GM19455 (cell line): ENCODE results near the gene NAT8.
"Not testable (repeated sequence)": the region's sequence is repeated elsewhere in the genome, so short reads cannot be mapped to it uniquely, and the experiment has no call there.

ENCODE experiments used
- ATAC-seq: cut with Tn5 transposase; IDR thresholded peaks from one replicate; pipeline ENCODE4 v1.9.1; 2021; ENCODE audit not compliant: unreplicated experiment

The NAT8 gene

DNA sequence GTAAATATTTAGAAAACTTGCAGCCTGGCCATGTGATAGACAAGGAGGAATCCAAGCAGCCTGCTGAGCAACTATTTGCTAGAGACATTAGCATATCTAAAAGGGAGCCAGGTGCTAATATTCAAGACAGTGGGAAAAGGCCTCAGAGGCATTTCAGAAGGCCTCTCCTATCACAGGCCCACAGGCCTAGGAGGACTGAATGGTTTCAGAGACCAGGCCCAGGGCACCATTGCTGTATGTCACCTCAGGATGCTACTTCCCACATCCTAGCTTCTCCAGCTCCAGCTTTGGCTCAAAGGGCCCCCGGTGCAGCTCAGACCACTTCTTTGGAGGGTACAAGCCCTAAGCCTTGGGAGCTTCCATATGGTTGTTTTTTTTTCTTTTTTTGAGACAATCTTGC lies 3.8 kb downstream of the NAT8 start:
- no peak for ATAC-seq

DNA sequence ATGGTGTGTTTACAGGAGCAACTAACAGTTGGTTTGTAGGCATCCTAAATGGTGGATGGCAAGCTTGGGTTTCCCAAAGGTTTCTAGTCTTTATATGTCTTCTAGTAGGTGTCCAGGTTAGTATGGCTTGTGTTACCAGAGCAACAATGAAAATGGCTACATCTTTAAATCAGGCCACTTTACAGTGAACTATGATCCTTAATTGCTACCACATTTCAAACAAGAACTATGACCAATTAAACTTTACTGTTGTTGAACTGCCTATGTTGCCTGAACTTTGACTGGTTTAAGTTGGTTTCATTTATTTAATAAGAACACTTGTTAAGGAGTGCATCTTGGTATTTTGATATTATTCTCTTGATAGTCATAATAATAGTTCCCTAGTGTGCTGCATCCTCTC lies 5.2 kb downstream of the NAT8 start:
- not testable (repeated sequence) for ATAC-seq

DNA sequence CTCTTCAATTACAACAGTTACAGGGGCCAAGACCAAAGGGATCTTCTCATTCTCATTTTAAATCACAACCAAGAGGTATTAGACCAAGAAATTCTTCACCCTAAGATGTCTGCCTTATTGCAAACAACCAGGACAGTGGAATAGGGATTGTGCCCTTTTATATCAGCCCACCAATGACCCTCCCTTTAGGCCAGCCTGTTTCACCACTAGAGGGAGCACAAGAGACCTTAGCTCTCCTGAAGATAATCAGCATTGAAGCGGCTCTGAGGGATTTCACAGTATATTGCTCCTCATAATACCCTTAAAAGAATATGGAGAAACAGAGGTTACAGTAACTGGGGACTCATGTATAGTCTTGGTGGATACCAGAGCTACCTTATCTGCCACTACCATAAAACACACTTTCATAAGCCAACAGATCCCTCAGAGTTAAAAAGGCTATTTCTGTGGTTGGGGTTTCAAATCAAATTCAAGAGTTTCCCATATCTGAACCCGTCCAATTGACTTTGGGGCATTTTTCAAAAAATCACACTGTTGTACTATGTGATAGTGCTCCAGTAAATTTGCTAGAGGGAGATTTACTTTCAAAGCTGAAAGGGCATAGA lies 11.5 kb downstream of the NAT8 start:
- ATAC-seq: not testable (repeated sequence)

DNA sequence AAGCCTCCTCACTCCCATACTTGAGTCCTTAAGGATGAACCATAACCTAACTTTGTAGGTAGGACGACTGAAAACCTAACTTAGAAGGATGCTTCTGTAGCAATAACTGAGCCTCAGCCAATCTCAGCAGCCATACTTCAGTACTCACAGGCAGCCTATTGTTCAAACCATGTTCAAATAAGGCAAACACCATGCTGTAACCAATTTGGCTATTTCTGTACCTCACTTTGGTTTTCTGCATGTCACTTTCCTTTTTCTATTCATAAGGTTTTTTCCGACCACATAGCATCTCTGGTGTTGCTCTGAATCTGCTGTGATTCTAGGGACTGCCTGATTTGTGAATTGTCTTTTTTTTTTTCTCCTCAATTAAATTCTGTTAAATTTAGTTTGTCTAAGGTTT lies 13.7 kb downstream of the NAT8 start:
- not testable (repeated sequence) for ATAC-seq

DNA sequence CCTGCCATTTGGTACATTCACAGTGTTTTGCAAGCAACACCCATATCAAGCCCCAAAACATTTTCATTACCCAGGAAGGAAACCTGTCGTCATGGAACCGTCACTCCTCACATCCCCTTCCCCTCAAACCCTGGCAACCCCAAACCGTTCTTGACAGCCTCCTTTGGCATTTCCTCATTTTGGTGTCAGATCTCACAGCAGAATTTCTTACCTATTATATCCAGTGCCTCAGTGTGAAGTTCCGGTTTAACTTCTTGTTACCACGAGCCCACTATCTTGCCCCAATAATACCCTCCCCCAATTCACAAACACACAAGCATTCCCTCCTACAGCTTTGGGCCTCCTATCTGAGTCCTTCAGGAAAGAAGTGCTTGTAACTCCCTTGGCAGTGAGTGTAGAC lies 16.0 kb downstream of the NAT8 start:
- not testable (repeated sequence) for ATAC-seq

DNA sequence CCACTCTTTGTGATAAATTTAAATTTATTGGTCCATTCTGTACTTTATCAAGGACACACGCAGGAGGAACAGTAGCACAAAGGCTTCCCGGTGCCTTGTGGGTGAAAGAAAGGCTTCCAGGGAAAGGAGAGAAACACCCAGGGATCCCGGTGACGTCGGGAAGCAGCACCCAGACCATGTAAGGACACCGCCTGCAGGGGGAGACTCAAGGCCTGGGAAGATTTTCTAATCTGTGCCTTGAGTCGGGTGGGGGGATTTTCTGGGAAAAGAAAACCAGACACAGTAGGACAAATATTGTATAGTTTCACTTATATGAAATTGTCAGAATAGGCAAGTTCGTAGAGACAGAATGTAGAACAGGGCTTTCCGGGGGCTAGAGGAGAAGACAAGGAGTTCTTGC lies 17.6 kb downstream of the NAT8 start:
- ATAC-seq: not testable (repeated sequence)

DNA sequence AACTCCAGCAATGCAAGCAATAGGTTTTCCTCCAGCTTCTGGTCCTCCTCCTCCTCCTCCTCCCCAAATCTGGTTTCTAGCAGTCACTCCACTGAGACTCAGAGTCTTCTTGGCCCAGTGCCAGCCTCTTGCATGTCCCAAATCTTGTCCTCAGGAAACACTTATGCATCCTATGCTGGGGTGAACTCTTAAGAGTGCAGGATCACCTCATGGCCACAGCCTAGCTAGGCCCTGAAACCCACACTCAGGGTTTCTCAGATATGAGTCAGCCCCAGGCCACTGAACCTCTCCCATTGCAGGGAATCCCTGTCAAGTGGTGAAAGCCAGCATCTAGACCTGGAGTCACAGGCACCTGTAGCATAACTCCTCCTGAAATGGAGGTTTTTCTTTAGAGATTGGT lies 18.2 kb downstream of the NAT8 start:
- ATAC-seq: not testable (repeated sequence)

DNA sequence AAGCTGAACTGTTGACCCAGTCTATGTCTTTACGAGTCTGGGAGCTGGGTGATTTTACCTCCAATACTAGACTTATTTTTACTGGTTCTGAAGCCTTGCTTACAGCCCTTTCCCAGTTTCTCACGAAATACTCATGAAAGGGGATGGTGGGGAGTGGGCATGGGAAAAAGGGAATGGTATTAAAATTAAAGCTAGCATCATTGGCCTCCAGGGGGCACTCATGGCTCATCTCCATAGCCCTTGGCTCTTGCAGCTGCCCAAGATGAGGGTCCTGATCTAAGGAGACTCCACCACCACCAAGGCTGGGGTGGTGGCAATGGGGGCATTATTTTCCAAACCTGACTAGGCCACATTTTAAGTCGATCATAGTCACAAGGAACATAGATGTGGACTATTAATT lies 22.3 kb downstream of the NAT8 start:
- not testable (repeated sequence) for ATAC-seq

DNA sequence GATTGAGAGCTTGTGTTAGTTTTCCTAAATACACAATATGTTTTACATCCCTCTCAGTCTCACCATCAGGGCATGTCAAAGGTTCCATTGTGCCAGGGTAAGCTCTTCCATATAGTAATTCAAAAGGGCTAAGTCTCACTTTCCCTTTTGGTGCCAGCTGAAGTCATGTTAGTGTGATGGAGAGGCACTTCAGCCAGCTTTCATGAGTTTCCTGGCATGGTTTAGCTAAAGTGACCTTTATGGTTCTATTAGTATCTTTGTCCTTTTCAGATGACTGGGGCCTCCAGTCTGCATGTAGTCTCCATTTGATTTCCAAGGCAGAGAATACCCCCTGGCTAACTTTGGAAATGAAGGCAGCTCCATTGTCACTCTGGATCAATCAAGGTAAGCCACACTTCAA lies 27.2 kb downstream of the NAT8 start:
- no peak for ATAC-seq

DNA sequence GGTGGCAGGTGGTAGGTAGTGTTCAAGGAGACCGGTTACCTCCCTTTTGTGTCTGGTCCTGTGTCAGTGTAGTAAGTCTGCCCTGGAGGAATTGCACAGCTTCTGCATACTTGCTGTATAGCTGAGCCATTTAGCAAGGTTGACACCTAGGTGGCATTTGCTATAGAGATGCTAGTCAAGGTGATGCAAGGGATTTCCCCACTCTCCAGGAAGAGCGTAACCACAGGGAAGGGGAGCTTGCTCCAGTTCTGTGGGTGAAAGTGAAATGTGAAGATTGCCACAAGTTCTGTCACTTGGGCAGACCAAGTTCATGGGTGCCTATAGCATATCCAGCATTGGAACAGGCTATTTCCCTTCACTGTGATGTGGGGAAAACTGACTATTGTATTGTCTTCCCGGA lies 28.1 kb downstream of the NAT8 start:
- no peak for ATAC-seq

DNA sequence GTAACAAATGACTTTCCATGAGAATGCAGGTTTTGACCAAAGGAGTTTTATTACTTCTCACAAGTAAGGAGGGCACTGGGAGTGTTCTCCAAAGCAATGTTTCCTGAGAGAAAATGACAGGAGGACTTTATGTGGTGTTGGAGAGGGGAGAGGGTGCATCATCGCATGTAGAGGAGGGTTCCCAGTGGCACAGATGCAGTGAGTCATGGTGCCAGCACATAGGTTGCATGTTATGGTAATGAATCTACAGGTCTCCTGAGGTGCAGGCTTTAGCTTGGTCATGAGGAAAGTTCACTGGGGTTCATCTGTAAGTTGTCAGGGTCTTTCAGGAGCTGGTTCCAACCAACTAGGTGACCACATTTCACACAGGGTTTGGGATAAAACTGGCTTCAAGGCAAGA lies 30.4 kb downstream of the NAT8 start:
- no peak for ATAC-seq

DNA sequence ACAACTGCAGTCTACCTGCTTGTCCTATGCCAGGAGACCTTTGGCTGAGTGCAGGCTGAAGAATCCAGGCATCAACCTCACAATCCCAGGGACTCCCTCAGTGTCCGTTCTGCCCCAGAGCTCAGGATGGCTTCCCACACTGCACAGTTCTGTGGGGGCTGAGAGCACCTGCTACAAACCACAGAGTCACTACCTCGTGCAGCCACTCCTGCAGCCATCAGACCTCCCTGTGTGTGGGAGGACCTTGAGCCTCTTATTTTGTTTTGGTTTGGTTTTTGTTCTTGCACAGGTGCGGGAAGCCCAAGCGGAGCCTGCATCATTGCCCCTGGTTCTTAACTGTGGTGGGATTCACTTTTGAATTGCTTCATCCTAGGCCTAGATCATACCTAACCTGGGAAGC lies 31.0 kb downstream of the NAT8 start:
- ATAC-seq: no peak

DNA sequence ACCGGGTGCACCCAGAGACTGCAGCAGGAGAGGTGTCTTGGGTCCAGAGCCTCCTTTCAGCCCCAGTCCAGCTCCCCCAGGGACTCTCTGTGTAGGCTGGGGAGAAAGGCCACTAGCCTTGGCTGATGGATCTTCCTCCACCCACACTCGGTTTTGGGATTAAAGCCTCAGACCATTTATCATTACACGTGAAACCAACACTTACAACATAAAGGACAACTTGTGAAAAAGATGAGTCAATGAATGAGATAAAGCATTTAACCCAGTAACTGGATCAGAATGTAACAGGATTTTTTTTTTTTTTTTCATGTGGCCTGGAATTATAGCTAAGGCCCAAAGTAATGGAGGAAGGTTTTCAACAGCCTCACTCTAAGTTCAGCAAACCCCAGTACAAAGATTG lies 32.1 kb downstream of the NAT8 start:
- ATAC-seq: no peak

DNA sequence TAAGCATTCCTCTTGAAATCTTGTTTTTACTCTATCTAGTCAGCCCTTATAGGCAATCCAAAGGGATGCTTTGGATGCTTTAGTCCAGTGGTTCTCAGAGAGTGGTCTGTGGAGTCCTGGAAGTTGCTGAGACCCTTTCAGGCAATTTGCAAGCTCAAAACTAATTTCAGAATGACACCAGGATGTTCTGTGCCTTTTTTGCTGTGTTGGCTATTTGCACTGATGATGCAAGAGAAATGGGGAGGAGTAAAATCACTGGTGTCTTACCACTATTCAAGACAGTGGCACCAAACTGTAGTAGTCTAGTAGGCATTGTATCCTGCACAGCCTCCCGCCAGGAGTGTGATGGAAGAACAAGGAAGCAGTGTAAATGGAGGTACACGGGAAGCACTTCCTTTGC lies 37.6 kb downstream of the NAT8 start:
- ATAC-seq: not testable (repeated sequence)

DNA sequence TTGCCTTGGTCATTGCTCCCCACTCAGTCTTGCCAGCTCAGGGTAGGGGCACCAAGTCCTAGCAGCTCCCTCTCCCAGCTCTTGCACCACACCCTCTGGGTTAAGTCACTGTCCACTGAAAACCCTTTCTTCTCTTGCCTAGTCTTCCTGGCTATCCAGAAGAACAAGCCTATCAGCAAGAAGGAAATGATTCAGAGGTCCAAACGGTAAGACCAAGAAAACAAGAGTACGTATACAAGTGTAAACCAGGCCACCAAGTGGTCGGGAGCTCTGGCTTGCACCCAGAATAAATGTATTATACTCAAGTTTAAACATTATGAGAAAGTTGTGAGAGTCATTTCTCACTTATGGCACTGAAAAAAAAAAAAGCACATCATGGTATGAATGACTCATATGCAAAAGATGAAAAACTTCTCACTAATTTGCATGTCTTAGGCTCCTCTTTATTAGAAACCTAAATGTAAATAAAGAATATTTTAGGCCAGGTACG lies 39.1 kb downstream of the NAT8 start:
- ATAC-seq: not testable (repeated sequence)

DNA sequence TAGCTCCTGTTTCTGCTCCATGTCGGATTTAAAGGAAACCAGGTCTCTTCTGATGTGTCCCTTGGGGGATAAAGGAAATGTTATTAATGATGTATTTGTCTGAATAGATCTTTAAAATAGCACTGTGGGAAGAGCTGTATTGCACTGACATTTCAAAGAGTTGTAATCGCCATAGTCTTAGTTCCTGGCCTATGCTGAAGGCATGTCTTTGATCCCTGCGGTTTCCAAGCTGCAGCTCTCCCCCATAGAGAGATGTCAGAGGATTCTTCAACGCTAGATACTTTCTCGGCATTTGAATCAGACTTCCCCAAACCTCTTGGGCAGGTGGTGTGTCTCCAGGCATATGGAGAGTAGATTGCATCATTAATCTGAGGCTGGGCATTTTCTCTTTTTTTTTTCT lies 40.4 kb downstream of the NAT8 start:
- no peak for ATAC-seq

DNA sequence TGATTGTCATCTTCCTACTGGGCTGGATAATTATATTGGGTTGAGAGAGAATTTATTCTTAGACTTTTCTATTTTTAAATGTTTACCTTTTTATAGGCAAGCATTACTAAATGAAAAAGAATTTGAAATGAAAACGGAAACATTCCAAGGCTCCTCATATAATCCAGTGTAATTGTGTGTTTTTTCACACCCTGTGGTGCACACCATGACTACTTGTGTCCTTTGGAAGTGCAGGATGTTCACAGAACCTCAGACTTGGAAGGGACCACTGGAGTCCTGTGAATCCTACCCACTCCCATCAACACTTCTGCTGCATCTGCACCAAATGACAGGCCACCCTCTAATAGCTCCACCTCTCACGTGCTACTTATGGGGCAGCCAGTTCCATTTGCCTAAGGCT lies 48.0 kb downstream of the NAT8 start:
- ATAC-seq: no peak

DNA sequence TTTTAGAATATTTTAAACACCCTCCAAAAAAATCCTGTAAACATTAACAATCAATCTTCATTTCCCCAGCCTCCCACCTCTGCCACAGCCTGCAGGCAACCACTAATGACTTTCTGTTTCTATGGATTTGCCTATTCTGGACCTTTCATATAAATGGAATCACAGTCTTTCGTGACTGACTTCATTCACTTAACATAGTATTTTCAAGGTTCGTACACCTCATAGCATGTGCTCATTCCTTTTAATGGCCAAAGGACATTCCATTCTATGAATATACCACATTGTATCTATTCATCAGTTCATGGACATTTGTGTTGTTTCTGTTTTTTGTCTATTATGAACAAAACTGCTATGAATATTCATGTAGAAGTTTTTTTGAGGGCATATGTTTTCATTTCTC lies 48.5 kb downstream of the NAT8 start:
- no peak for ATAC-seq
